HEK293 (cell line): Measurements from ENCODE around the gene FBXO36.

ENCODE experiments used
- CTCF ChIA-PET: fragments of 350-600 bp; formaldehyde crosslinking; extraction: SDS; loops from one replicate; lab custom pipeline; 2021; ENCODE audit warnings: antibody characterized with exemption; lab: Yijun Ruan, JAX
- POLR2A ChIA-PET: fragments of 300-600 bp; formaldehyde crosslinking; extraction: SDS; loops from one replicate; lab custom pipeline; 2020; ENCODE audit warnings: antibody characterized with exemption, inconsistent platforms; lab: Yijun Ruan, JAX
- H3K27ac ChIP-seq: fragments of 200-500 bp; sonication (Bioruptor generic); 2 replicates; pipeline ENCODE4 v1.5.1; 2014; ENCODE audit warnings: low read depth, low read length, control low read depth, inconsistent platforms; ENCODE audit errors: extremely low read depth
- H3K36me3 ChIP-seq, 2 experiments: fragments of 200-500 bp in 1 of 2; sonication (Bioruptor generic) in 1 of 2; 1 replicate in 1 of 2; 2 replicates in 1 of 2; pipeline ENCODE4 v1.5.1; 2014 to 2017; ENCODE audit warnings: inconsistent platforms in 2 of 2, low read length in 2 of 2; ENCODE audit not compliant: control insufficient read depth in 2 of 2, insufficient read depth in 1 of 2
- H3K4me1 ChIP-seq: fragments of 200-500 bp; sonication (Bioruptor generic); 2 replicates; pipeline ENCODE4 v1.5.1; 2014; ENCODE audit warnings: mild to moderate bottlenecking, low read length, inconsistent platforms; ENCODE audit not compliant: control insufficient read depth, insufficient read depth
- H3K4me3 ChIP-seq: 2 replicates; pipeline ENCODE4 v1.5.1; 2011; ENCODE audit warnings: low read depth, mild to moderate bottlenecking, control low read depth, low read length, moderate library complexity
- H3K9me3 ChIP-seq: fragments of 200-500 bp; sonication (Bioruptor generic); 2 replicates; pipeline ENCODE4 v1.5.1; 2014; ENCODE audit warnings: low read depth, low read length, inconsistent platforms; ENCODE audit not compliant: control insufficient read depth, insufficient read depth
- OSR2 ChIP-seq: fragments of 450-650 bp; formaldehyde crosslinking; IDR thresholded peaks from 2 replicates; pipeline ENCODE4 v1.5.1; 2016; ENCODE audit warnings: missing biosample characterization, missing genetic modification characterization
- SCRT2 ChIP-seq: fragments of 450-650 bp; formaldehyde crosslinking; IDR thresholded peaks from 2 replicates; pipeline ENCODE4 v1.5.1; 2016; ENCODE audit warnings: missing biosample characterization, missing genetic modification characterization
- WT1 ChIP-seq: fragments of 450-650 bp; formaldehyde crosslinking; IDR thresholded peaks from 2 replicates; pipeline ENCODE4 v1.5.1; 2016; ENCODE audit warnings: missing biosample characterization, missing genetic modification characterization
- ZFHX2 ChIP-seq: fragments of 450-650 bp; formaldehyde crosslinking; conservative IDR thresholded peaks from 2 replicates; pipeline ENCODE4 v1.5.1; 2016; ENCODE audit warnings: missing biosample characterization, missing genetic modification characterization
- ZNF175 ChIP-seq: fragments of 450-650 bp; formaldehyde crosslinking; IDR thresholded peaks from 2 replicates; pipeline ENCODE4 v1.5.1; 2016; ENCODE audit warnings: missing biosample characterization, missing genetic modification characterization
- ZNF2 ChIP-seq: fragments of 450-650 bp; formaldehyde crosslinking; IDR thresholded peaks from 2 replicates; pipeline ENCODE4 v1.5.1; 2016; ENCODE audit warnings: missing biosample characterization, missing genetic modification characterization
- ZNF24 ChIP-seq: fragments of 450-650 bp; formaldehyde crosslinking; IDR thresholded peaks from 2 replicates; pipeline ENCODE4 v1.5.1; 2016; ENCODE audit warnings: missing biosample characterization, missing genetic modification characterization
- ZNF266 ChIP-seq: fragments of 450-650 bp; formaldehyde crosslinking; IDR thresholded peaks from 2 replicates; pipeline ENCODE4 v1.5.1; 2016; ENCODE audit warnings: missing biosample characterization, missing genetic modification characterization, low read depth
- ZNF292 ChIP-seq: fragments of 450-650 bp; formaldehyde crosslinking; IDR thresholded peaks from 2 replicates; pipeline ENCODE4 v1.5.1; 2016; ENCODE audit warnings: low read depth, missing biosample characterization, missing genetic modification characterization, borderline replicate concordance
- ZNF350 ChIP-seq: fragments of 450-650 bp; formaldehyde crosslinking; IDR thresholded peaks from 2 replicates; pipeline ENCODE4 v1.5.0; 2017; ENCODE audit warnings: missing biosample characterization, mild to moderate bottlenecking, missing genetic modification characterization
- ZNF354C ChIP-seq: fragments of 450-650 bp; formaldehyde crosslinking; IDR thresholded peaks from 2 replicates; pipeline ENCODE4 v1.5.1; 2016; ENCODE audit warnings: missing biosample characterization, missing genetic modification characterization, low read depth, borderline replicate concordance
- ZNF423 ChIP-seq: fragments of 450-650 bp; formaldehyde crosslinking; IDR thresholded peaks from 2 replicates; pipeline ENCODE4 v1.5.1; 2016; ENCODE audit warnings: missing biosample characterization, missing genetic modification characterization
- ZNF433 ChIP-seq: fragments of 450-650 bp; formaldehyde crosslinking; IDR thresholded peaks from 2 replicates; pipeline ENCODE4 v1.5.1; 2016; ENCODE audit warnings: missing biosample characterization, missing genetic modification characterization, low read depth
- ZNF529 ChIP-seq: fragments of 450-650 bp; formaldehyde crosslinking; IDR thresholded peaks from 2 replicates; pipeline ENCODE4 v1.5.1; 2017; ENCODE audit warnings: missing genetic modification characterization, missing biosample characterization; ENCODE audit not compliant: insufficient replicate concordance
- ZNF549 ChIP-seq: fragments of 450-650 bp; IDR thresholded peaks from 2 replicates; pipeline ENCODE4 v1.5.1; 2018; ENCODE audit warnings: missing biosample characterization, missing genetic modification characterization, mild to moderate bottlenecking, inconsistent platforms, moderate library complexity
- ZNF571 ChIP-seq: fragments of 450-650 bp; formaldehyde crosslinking; IDR thresholded peaks from 2 replicates; pipeline ENCODE4 v1.5.0; 2017; ENCODE audit warnings: missing biosample characterization, missing genetic modification characterization
- ZNF623 ChIP-seq: fragments of 450-650 bp; formaldehyde crosslinking; IDR thresholded peaks from 2 replicates; pipeline ENCODE4 v1.5.1; 2016; ENCODE audit warnings: missing biosample characterization, missing genetic modification characterization
- ZNF76 ChIP-seq: fragments of 450-650 bp; formaldehyde crosslinking; IDR thresholded peaks from 2 replicates; pipeline ENCODE4; 2016; ENCODE audit warnings: low read depth, missing biosample characterization, missing genetic modification characterization, borderline replicate concordance
- TF ChIP-seq, protein P1 (sequence below): fragments of 450-650 bp; formaldehyde crosslinking; conservative IDR thresholded peaks from 2 replicates; pipeline ENCODE4 v1.5.1; 2016; ENCODE audit warnings: low read depth, missing biosample characterization, missing genetic modification characterization
- TF ChIP-seq, protein P2 (sequence below): fragments of 450-650 bp; formaldehyde crosslinking; IDR thresholded peaks from 2 replicates; pipeline ENCODE4 v1.5.1; 2016; ENCODE audit warnings: missing biosample characterization, missing genetic modification characterization
- TF ChIP-seq, protein P3 (sequence below): fragments of 450-650 bp; formaldehyde crosslinking; IDR thresholded peaks from 2 replicates; pipeline ENCODE4 v1.5.1; 2016; ENCODE audit warnings: missing biosample characterization, missing genetic modification characterization
- TF ChIP-seq, protein P4 (sequence below): fragments of 450-650 bp; formaldehyde crosslinking; IDR thresholded peaks from 2 replicates; pipeline ENCODE4 v1.5.1; 2016; ENCODE audit warnings: missing biosample characterization, missing genetic modification characterization
- TF ChIP-seq, protein P5 (sequence below): fragments of 450-650 bp; formaldehyde crosslinking; IDR thresholded peaks from 2 replicates; pipeline ENCODE4 v1.5.1; 2016; ENCODE audit warnings: missing biosample characterization, missing genetic modification characterization

FBXO36 gene

DNA sequence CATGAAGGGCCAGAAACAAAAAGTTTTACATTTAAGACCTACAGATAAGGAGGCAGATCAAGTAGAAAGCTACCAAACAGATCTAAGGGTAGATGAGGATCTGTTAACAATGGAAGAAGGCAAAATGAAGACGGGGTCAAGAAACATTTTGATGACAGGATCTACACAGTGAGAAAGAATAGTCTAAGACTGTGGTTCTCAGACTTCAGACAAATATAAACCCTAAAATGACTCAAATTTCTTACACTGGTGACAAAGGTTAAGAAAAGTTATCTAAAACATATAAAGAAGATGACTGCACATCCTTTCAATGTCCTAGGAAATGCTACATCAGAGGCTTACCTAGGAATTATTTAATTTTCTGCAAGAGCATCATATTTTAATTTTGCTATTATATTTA, 34.9 kb upstream of the FBXO36 start (continued):
- TF ChIP-seq, protein P1, sequence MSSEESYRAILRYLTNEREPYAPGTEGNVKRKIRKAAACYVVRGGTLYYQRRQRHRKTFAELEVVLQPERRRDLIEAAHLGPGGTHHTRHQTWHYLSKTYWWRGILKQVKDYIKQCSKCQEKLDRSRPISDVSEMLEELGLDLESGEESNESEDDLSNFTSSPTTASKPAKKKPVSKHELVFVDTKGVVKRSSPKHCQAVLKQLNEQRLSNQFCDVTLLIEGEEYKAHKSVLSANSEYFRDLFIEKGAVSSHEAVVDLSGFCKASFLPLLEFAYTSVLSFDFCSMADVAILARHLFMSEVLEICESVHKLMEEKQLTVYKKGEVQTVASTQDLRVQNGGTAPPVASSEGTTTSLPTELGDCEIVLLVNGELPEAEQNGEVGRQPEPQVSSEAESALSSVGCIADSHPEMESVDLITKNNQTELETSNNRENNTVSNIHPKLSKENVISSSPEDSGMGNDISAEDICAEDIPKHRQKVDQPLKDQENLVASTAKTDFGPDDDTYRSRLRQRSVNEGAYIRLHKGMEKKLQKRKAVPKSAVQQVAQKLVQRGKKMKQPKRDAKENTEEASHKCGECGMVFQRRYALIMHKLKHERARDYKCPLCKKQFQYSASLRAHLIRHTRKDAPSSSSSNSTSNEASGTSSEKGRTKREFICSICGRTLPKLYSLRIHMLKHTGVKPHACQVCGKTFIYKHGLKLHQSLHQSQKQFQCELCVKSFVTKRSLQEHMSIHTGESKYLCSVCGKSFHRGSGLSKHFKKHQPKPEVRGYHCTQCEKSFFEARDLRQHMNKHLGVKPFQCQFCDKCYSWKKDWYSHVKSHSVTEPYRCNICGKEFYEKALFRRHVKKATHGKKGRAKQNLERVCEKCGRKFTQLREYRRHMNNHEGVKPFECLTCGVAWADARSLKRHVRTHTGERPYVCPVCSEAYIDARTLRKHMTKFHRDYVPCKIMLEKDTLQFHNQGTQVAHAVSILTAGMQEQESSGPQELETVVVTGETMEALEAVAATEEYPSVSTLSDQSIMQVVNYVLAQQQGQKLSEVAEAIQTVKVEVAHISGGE (tag by site-specific recombination) = no peak
- TF ChIP-seq ZNF623 (tag by site-specific recombination) (no peak), ZNF423 (no peak)

DNA sequence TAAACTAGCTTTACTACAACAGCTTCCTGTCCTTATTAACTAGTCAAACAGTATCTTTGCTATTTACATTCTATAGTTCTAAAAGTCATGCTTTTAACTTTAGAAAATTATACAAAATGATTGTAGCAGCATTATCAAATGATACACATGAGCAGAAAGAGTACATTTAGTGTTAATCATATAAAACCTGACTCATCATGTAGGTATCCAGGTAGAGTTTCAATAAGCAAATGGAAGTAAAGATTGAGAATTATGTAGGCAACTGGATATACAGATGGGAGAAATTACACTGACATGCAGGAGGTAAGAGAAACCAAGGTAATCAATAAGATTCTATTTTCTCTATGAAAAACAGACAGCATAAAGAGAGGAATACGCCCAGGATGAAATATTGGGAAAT, 34.3 kb upstream of the FBXO36 start:
- peaks cover 0 to 5% of the 10 kb centered on the region in 2 experiments; a peak in 2 of 3 replicates for H3K36me3 ChIP-seq
- H3K4me1 ChIP-seq = 0 out of 2 replicates have a peak, but pooled peaks cover 2% of the 10 kb centered on the region
- H3K27ac ChIP-seq = no peak overlapping the region
- POLR2A ChIA-PET = no interaction called here
- TF ChIP-seq, protein P2, sequence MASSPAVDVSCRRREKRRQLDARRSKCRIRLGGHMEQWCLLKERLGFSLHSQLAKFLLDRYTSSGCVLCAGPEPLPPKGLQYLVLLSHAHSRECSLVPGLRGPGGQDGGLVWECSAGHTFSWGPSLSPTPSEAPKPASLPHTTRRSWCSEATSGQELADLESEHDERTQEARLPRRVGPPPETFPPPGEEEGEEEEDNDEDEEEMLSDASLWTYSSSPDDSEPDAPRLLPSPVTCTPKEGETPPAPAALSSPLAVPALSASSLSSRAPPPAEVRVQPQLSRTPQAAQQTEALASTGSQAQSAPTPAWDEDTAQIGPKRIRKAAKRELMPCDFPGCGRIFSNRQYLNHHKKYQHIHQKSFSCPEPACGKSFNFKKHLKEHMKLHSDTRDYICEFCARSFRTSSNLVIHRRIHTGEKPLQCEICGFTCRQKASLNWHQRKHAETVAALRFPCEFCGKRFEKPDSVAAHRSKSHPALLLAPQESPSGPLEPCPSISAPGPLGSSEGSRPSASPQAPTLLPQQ (tag by site-specific recombination) = no peak
- TF ChIP-seq ZNF292 (tag by site-specific recombination) (no peak), ZNF24 (tag by site-specific recombination) (no peak), SCRT2 (no peak), ZNF549 (no peak), ZNF354C (tag by site-specific recombination) (no peak), ZFHX2 (tag by site-specific recombination) (no peak), ZNF571 (no peak), ZNF175 (tag by site-specific recombination) (no peak), ZNF2 (tag by site-specific recombination) (no peak), ZNF350 (tag by site-specific recombination) (no peak), ZNF76 (no peak), OSR2 (no peak), ZNF529 (tag by site-specific recombination) (no peak), ZNF266 (tag by site-specific recombination) (no peak), ZNF433 (tag by site-specific recombination) (no peak), WT1 (tag by site-specific recombination) (no peak)
- TF ChIP-seq, protein P3, sequence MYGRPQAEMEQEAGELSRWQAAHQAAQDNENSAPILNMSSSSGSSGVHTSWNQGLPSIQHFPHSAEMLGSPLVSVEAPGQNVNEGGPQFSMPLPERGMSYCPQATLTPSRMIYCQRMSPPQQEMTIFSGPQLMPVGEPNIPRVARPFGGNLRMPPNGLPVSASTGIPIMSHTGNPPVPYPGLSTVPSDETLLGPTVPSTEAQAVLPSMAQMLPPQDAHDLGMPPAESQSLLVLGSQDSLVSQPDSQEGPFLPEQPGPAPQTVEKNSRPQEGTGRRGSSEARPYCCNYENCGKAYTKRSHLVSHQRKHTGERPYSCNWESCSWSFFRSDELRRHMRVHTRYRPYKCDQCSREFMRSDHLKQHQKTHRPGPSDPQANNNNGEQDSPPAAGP (tag by site-specific recombination) = no peak
- TF ChIP-seq, protein P4, sequence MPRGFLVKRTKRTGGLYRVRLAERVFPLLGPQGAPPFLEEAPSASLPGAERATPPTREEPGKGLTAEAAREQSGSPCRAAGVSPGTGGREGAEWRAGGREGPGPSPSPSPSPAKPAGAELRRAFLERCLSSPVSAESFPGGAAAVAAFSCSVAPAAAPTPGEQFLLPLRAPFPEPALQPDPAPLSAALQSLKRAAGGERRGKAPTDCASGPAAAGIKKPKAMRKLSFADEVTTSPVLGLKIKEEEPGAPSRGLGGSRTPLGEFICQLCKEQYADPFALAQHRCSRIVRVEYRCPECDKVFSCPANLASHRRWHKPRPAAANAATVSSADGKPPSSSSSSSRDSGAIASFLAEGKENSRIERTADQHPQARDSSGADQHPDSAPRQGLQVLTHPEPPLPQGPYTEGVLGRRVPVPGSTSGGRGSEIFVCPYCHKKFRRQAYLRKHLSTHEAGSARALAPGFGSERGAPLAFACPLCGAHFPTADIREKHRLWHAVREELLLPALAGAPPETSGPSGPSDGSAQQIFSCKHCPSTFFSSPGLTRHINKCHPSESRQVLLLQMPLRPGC (tag by site-specific recombination) = no peak
- TF ChIP-seq, protein P5, sequence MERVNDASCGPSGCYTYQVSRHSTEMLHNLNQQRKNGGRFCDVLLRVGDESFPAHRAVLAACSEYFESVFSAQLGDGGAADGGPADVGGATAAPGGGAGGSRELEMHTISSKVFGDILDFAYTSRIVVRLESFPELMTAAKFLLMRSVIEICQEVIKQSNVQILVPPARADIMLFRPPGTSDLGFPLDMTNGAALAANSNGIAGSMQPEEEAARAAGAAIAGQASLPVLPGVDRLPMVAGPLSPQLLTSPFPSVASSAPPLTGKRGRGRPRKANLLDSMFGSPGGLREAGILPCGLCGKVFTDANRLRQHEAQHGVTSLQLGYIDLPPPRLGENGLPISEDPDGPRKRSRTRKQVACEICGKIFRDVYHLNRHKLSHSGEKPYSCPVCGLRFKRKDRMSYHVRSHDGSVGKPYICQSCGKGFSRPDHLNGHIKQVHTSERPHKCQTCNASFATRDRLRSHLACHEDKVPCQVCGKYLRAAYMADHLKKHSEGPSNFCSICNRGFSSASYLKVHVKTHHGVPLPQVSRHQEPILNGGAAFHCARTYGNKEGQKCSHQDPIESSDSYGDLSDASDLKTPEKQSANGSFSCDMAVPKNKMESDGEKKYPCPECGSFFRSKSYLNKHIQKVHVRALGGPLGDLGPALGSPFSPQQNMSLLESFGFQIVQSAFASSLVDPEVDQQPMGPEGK = no peak
- TF ChIP-seq, all 188 proteins: peak for 0
- no peaks in the 10 kb centered on the region for H3K9me3 ChIP-seq
- CTCF ChIA-PET = interaction anchor here (1.2 kb wide), 1 partner anchor 14 kb away, joined by 4 read pairs; no protein-coding TSS in a partner anchor
- no peak overlapping the region for H3K4me3 ChIP-seq
